COLO829 (cell line): ENCODE measurements around the gene ANKRD10.

Source experiments
- DNase-seq: peaks from one replicate; pipeline ENCODE4 v3.0.0; 2012; ENCODE audit warnings: low spot score

ANKRD10 gene

DNA sequence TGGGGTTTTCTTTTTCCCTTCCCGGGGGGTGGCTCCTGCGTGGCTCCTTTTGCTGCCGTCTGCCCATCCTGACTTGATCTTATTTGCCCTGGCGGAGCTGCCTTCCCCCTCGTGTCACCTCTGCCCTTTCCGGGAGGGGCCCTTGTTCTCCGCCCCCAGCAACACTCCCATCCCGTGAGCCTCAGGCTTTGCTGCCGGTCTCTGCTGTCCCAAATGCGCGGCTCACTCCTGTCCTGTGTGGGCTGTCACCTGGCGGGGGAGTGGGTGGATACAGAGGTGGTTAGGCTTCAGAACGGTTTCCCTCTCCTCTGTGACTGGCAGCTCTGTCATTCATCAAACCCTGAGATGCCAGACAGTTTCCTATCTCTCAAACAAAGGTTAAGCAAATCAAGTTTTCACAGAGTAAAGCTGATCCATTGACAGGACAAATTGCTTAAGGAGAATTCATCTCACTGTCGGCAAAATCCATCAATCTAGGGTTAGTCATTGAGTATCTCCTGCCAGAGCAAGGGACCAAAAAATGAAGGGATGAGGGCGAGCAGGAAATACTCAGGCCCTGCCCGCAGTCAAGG is 84.0 kb downstream of the ANKRD10 start:
- no peak for DNase-seq

DNA sequence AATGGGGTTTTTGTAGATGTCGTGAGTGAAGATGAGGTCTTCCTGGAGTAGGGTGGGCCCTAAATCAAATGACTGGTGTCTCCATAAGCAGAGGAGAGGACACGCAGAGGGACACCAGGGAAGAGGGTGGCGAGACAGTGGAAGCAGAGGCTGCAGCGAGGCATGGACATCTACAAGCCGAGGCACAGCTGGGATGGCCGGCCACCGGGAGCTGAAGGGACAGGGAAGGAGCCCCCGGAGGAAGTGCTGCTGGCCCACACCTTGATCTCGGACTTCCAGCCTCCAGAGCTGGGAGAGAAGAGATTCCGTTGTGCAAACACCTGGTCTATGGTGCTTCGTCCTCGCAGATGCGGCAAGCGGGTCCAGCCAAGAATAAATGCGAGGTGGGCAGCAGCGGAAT is 84.5 kb downstream of the ANKRD10 start:
- DNase-seq: no peak

DNA sequence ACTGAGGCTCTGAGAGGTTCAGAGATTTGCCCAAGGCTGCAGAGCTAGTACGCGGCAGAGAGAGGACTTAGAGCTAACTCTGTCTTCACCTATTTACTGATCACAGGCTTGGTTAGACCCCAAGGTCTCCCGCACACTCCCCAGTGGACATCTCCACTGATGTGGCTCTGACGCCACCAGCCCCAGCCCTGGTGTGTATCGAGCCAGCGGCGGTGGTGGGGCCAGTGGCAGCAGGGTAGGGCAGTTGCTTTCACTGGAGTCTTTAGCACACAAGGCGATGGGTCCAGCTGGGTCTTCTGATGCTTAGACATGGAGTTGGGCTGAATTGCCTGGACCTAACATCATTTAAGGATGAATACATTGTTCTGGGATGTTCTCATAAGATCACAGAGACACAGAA is 85.4 kb downstream of the ANKRD10 start:
- DNase-seq: no peak

DNA sequence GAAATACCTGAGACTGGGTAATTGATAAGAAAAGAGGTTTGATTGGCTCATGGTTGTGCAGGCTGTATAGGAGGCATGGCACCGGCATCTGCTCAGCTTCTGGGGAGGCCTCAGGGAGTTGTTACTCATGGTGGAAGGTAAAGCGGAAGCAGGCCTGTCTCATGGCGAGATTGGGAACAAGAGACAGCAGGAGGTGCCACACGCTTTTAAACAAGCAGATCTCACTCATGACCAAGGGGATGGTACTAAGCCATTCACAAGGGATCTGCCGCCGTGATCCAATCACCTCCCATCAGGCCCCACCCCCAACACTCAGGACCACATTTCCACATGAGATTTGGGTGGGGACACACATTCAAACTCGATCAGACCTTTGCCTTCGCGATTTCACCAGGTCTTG is 86.2 kb downstream of the ANKRD10 start:
- DNase-seq: no peak
